Inflammatory macrophage (primary cell): ENCODE data around the gene SETX.

ENCODE experiments used
- DNase-seq, 2 donors: peaks; one replicate each; pipeline ENCODE4 v3.0.0-alpha.2; 2020 to 2022

Gene SETX

DNA sequence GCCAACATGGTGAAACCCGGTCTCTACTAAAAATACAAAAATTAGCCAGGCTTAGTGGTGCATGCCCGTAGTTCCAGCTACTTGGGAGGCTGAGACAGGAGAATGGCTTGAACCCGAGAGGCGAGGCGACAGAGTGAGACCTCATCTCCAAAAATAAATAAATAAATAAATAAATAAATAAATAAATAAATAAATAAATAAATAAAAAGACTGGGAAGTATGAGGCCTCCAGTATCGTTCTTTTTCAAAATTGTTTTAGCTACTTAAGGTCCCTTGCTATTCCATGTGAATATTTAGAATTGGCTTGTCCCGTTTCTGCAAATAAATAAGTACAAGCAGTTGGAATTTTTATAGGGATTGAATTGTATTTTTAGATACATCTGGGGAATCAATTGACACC lies 3.0 kb upstream of the SETX start:
- DNase-seq, result no peak

DNA sequence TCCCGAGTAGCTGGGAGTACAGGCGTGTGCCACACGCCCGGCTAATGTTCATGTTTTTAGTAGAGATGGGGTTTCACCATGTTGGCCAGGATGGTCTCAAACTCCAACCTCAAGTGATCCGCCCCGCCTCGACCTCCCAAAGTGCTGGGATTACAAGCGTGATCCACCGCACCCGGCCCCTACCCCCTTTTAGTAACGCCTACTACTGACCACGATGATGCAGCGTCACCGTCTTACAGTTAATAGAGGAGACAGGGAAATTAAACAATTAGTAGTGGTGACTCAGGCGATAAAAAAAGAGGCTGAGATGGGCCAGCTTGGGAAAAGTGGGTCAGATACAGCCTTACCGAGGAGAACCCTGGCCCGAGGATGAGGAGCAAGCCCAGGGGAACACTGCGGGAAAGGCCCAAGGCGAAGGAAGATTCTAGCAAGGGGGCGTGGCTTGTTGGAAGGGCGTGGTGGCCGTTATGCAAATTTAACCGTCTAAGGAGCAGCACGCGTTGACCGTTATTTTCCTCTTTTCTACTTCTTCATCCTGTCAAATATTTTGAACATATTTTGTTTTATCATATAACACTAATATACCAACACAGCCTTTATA lies 1.6 kb upstream of the SETX start:
- no peak for DNase-seq

DNA sequence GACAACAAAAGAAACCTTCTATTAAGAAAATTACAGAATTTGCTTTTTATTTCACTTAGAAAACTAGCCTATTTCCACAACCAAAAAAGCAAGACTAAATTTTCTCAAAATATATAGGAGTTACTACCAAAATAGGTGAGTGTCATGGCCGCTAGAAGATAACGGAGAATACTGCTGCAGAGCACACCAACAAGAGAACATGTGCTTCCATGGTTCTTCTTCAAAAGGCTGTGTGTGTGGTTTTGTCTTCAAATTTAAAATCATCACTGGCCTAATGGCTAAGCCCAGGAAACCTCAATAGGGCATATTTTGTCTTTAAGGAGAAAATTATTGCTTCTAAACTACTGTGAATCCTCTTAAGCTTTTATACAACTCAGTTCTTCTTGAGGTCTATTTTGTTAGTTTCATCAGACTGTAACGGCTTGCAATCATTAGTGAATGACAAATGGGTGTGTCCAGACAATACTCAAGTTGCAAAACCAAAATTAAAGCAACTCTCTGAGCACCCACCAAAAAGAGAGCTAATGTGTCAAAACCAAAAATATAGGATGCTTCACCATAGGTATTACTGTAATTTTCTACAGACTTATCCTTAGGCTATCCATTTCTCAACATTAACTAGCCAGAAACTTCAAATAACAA lies 3.3 kb downstream of the SETX start:
- peak in 1 of 2 donors; percentile 47 for DNase-seq

DNA sequence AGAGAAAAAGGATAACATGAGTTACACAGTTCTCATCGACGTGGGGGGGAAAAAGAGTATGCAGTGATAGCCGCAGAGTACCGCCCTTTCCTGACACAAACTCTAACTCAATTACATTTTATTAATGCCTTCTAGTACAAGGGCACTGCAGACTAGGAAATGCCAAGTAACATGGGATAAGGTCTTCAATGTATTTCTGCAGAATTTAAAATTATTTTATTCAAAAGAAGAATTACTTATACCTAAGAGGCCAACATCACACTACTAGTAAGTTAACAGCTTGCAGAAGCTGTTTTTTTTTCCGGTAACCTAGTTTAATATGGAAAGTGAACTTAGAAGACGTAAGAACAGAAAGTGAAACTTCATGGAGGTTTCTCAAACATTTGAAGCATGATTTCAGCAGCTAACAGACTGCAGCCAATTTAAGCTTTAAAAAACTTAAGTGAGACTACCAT lies 3.9 kb downstream of the SETX start:
- DNase-seq, result peak; percentile 15 to 27

DNA sequence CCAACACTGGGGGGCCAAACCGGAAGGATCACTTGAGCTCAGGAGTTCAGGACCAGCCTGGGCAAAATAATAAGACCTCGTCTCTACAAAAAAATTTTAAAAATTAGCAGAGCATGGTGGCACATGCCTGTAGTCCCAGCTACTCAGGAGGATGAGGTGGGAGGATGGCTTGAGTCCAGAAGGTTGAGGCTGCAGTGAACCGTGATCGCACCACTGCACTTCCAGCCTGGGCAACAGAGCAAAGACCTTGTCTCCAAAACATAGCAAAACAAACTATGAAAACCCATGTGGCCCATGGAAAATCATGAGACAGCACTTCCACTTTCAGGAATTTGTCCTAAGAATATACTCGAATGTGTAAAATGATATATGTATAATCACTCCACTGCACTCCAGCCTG lies 6.1 kb downstream of the SETX start:
- DNase-seq, result no peak

DNA sequence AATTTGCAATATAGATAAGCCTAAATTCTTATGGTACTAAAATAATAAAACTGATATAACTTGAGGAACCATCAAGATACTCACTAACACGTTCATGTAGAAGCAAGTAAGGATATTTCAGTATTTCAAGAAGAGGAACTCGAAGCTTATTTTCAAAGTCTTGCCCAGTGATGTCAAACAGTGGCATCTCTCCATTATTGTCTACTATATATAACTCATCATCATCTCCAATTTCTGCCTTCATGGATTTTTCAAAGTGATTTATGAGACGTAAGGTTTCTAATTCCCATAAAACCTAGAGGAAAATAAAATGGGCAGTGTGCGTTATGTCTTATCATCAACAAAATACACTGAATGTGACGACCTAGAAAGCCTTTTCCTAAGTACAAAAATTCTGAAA lies 8.6 kb downstream of the SETX start:
- no peak for DNase-seq

DNA sequence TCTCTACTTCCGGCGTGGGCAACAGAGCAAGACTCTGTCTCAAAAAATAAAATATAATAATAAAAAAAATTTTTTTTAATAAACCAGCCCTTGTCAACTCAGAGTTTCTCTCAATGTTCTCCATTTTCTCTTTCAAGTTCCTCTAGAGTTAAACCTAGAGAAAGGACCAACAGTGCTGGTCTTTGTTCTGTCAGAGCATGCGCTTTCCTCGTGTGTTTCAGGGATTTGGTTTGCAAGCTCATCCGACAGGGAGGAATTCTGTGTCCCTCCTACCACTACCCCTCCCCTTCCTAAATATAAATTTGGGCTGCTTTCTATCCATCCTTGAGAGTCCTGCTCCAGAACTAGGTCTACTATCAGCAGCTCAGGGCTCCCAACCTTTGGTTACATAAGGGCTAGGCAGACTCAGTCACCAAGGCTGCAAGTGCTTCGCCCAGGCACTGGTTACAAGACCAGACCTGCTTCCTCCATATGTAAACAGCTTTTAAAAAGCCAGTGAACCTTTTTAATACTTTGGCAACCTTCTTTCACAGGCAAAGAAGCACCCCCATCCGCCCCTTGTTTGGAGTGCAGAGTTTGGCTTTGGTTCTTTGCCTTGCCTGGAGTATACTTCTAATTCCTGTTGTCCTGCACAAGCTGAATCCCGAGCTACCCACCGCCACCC lies 13.5 kb downstream of the SETX start:
- no peak for DNase-seq

DNA sequence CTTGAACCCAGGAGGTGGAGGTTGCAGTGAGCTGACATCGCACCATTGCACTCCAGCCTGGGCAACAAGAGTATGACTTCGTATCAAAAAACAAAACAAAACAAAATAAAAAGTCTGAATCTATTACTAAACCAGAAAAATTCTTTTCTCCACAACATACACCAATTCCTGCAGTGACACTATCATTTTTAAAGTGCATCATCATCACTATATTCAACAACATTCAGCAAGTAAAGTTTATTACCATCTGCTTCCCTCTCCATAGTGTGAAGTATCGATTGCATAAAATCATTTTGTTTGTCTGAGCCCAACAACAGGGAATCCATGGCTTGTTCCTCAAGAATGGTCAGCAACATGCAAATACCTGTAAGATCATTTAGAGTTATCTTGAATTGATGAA lies 20.4 kb downstream of the SETX start:
- no peak for DNase-seq

DNA sequence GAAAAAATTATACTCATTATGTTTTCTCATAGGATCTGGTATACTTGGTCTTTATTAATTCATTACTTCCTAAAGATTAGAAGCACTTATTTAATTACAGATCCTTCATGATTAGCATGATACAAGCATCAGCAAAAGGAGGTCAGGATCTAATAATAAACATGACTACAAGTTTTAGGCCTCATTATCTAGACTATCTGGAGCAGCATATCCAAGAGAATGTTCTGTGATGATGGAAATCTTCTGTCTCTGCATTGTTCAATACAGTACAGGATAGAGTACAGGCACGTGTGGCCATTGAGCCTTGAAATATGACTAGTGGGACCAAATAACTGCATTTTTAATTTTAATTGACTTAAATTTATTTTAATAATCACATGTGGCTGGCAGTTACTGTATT lies 21.2 kb downstream of the SETX start:
- DNase-seq, result no peak

DNA sequence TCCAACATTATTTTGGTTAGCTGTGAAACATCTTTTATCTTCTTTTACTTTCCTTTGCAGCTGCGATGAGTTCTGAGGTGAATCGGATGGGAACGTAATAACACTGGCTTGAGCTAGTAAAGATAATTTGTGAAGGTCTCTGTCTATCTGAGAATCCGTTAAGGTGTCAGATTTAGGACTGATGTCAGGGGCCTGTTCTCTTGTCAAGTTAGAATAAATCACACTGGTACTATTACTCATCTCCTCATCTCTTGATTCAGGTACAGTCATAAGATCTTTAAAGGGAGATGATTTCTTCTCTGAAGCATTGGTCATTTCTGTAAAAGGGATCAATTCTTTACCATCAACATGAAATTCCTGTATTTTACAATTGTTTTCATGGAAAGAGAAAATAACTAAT lies 26.2 kb downstream of the SETX start:
- DNase-seq, result no peak

DNA sequence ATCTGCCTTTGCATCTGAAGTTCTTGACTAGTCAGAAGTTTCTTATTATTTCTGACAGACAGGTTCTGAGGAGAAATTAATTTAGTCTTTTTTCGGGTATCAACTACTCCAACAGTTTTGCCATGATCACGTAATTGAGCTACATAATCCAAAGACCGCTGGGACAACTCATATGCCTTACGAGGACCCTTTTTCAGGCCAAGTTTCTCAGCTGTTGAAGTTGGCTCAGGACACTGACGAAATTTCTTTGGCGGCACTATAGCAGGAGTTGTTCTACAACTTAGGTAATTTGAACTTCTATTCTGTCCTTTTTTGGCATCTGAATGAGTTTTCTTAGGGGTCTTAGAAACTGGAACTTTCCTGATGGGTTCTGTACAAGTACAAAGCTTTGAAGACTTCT lies 27.2 kb downstream of the SETX start:
- no peak for DNase-seq

DNA sequence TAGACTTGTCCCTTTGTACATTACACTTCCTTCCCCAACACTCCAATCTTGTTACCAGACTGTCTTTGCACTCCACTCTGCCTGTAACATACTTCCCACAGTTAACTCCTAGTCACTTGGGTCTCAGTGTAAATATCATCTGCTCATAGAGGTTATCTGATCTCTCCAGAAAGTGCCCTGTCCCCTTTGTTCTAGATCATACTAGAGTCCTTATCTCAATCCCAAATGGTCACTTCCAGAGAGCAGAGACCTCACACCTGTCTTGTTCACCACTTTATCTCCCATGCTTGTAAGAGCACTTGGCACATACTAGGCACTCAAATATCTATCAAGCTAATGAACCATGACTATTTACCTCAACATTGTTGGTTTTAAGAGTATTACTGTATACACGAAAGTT lies 30.4 kb downstream of the SETX start:
- DNase-seq, result no peak

DNA sequence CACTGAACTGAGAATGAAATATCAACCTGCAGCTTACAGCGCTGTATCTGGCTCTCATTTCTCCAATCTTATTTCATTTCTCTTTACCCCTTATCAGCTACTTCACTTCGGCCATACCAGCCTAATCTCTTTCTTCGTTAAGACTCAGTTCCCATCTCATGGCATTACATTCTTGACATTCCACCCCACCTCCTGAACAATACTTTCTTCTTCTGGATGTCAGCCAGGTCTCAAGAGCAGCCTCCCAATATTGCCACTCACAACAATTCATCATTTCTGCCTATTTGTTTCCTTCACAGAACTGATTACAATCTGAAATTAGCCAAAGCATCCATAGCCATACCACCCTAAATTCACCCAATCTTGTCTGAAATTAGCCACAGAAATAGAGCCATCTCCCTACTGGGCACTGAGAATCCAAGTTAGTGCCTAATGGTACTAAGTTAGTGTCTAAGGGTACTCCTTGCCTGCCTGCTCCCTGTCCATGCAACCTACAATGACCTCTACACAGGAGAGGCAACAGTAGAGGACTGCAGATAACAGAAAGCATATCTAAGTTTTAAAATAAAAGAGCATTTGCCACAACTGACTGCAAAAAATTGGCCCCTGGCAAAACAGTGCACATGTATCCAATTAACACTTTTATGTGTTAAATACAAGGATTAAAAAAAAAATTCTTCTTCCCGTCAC lies 35.2 kb downstream of the SETX start:
- no peak for DNase-seq

DNA sequence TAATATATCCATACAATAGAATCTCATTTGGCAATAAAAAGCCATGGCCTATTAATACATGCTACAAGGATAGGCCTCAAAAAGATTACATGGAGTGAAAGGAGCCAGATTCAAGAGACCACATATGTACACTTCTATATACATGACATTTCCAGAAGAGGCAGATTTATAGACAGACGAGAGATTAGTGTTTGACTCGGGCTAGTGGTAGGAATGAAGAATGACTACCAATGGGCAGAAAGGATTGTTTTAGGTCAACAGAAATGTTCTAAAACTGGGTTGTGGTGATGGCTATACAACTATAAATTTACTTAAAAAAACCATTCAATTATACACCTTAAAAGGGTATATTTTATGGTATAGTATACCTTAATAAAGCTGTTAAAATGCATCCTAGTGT lies 41.9 kb downstream of the SETX start:
- DNase-seq, result no peak

DNA sequence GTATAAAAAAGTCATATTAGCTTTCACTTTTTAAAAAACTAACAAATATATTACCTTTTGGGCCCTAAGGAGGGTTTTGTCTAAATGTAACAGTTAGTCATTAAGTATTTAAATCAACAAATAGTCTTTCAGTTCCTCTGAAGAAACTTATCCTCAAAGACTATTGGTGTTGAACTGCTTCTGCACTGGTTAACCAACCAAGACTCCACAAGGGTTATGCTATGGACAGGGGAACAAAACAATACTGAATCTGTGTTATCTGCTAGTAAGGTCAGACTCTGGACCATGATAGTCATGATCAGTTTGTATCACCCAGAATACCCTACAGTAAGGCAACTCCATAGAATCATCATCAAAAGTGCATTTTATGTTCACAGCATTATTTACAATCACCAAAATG lies 42.4 kb downstream of the SETX start:
- no peak for DNase-seq

DNA sequence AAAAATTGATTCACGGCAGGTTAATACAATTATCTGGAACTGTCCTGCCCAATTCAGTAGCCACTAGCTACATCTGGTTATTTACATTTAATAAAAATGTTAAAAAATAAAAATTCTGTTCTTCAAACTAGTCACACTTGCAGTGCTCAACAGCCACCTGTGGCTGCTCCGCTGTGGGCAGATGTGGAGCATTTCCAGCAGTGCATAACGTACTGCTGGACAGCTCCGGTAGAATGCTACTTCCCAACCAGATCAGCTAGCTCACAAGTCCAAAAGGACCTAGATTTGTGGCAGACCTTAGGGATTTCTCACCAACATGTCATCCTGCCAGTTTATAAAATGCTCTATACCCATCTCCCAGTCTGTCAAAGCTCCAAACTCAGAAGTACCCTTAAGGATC lies 42.8 kb downstream of the SETX start:
- DNase-seq, result no peak

DNA sequence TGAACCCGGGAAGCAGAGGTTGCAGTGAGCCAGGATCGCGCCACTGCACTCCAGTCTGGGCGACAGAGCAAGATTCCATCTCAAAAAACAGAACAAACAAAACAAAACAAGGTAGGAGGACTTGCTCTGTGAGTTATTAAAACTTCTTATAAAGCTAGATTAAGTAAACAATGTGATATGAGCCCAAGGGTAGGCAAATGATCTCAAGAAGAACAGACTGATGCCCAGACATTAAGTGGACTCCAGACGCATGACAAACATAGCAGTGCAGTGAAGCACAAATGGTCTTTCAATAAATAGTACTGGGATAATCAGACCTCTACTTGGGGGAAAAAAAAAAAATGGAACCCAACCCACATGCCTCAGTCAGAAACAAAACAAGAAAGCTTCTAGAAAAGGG lies 45.7 kb downstream of the SETX start:
- DNase-seq, result no peak

DNA sequence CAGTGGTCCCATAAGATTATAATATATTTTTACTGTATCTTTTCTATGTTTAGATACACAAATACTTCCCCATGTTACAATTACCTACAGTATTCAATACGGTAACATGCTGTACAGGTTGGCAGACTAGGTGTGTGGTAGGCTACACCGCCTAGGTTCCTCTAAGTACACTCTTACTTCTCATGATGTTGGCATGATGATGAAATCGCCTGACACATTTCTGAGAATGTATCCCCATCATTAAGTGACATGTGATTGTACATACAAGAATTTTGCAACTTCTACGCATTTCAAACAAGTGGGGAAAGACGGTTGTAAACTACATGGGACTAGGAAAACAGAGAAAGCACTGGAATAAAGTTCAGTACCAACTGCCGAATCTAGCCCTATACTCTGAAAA lies 53.3 kb downstream of the SETX start:
- DNase-seq, result no peak

DNA sequence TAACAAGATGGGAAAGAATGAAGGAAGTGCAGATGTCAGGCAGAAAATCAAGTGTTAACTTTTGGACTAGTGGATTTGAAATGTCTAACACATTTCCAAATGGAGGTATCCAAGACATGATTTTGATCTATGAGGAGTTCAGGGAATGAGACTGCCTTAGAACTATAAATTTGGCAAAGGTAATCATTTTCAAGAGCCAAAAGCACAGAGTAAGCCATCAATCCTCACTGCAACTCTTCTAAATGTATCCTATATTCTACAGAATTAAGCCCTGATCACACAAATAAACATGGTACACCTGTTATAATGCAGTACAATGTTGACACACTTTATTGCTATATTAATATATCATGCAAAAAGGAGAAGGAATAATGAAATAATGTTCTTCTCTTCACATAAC lies 55.6 kb downstream of the SETX start:
- no peak for DNase-seq

DNA sequence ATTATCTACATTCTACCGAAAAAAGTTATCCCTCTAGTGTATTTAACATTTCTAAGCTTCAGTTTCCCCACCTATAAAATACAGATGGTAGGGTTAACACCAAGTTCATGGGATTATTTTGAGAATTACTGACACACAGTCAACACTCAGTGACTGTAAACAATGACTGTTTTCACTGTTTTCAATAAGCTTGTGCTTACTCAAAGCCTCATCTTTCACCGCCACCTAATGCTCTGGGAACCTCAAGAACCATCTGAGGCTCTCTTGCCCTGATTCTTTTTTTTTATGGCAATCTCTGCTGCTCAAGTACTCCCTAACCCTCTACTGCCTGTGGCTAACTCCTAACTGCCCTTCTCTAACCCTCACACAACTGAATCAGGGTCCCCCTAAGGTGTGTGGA lies 59.6 kb downstream of the SETX start:
- no peak for DNase-seq

DNA sequence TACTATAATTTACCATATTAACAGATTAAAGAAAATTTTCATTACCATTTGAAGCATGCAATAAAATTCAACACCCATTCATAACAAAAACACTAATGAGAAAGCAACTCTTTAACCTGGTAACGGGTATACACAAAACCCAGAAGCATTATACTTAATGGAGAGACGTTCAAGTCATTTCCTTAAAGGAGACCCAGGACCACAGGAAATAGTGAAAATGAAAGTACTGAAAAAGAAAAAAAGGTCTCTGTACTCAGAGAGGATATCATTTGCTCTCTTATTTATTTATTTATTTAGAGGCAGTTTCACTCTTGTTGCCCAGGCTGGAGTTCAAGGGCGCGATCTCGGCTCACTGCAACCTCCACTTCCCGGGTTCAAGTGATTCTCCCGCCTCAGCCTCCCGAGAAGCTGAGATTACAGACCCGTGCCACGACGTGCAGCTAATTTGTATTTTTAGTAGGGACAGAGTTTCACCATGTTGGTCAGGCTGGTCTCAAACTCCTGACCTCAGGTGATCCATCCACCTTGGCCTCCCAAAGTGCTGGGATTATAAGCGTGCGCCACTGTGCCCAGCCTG lies 61.6 kb downstream of the SETX start:
- DNase-seq, result no peak

DNA sequence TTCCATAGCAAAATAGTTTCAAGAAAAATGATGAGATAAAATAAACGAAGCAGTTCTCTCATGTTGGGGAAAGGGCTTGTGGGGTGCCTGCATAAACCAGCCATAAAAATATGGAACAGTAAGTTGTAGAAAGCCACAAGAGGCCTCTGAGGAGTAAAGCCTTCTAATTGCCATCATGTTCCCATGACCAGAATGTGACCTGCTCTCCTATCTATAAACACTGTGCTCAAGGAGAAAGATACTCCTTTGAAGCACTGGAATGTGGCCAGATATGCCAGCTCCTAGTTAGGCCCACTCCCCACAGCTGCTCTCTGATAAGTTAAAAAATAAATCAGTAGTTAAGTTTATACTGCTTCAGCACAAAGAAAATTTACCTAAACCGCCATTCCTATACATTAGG lies 65.8 kb downstream of the SETX start:
- DNase-seq, result no peak

DNA sequence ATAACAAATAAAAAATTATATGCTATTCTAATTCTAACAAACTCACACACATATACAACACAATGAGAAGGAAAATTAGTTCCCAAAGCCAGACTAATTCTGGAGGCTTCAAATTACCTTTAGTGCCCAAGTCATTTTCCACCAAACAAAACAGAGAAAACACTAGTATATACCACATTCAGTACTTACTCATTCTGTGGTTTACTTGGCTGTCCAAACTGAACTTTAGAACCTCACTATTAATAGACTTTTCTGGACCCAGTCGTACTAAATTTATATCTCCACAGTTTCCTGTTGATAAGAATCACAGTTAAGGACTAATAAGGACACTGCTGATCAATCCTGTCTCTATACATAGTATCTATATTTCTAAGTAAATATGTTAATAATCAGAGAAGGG lies 66.4 kb downstream of the SETX start:
- no peak for DNase-seq
